ENCODE data around the gene GDF10.

GDF10 gene

GRCh38 chr10:47317251-47317650 is 17.3 kb downstream of the GDF10 start:
- TF ChIP-seq, protein P1, sequence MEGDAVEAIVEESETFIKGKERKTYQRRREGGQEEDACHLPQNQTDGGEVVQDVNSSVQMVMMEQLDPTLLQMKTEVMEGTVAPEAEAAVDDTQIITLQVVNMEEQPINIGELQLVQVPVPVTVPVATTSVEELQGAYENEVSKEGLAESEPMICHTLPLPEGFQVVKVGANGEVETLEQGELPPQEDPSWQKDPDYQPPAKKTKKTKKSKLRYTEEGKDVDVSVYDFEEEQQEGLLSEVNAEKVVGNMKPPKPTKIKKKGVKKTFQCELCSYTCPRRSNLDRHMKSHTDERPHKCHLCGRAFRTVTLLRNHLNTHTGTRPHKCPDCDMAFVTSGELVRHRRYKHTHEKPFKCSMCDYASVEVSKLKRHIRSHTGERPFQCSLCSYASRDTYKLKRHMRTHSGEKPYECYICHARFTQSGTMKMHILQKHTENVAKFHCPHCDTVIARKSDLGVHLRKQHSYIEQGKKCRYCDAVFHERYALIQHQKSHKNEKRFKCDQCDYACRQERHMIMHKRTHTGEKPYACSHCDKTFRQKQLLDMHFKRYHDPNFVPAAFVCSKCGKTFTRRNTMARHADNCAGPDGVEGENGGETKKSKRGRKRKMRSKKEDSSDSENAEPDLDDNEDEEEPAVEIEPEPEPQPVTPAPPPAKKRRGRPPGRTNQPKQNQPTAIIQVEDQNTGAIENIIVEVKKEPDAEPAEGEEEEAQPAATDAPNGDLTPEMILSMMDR (conservative IDR thresholded peaks at IDR 0.05) = no peak
- no peak overlapping the region for H3K27ac ChIP-seq

DNA sequence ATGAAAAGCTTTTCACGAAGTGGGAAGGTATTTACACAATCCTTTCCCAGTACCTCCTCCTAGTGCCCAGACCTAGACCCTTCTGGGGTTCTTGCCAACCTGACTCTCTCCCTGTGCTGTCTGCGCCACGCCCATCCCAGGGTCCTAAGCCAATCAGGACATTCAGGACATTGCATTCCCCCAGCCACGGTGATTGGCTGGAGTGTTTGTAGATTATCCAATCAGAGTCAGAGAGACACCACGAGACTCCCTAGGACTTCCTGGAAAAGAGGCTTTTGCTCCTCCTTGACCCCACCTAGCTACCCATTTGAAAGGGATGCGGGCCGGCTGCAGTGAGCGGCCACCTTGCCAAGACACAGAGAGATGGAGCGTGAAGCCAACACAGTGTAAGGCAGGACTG is 18.7 kb downstream of the GDF10 start:
- TF ChIP-seq, protein P1 (conservative IDR thresholded peaks at IDR 0.05) = no peak
- no peak overlapping the region for H3K27ac ChIP-seq

DNA sequence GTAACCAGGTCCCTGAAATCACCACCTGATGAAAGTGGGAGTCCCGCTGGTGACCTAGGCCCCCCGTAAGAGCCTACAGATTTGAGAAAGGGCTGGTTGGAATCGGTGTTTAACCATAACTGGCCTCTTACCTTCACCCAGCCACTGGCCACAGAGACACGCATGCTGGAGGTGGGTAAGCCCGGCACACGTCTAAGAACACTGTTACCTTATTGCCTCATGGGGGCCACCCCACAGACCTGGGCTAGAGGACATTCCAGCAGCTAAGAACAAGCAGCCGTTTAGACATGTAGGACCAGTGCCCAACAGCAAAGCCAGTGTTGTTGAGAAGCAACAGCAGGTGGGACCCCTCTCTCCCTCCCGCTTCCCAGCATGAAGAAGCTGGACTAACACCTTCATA is 19.8 kb downstream of the GDF10 start:
- H3K27ac ChIP-seq = no peak overlapping the region
- TF ChIP-seq, protein P1 (conservative IDR thresholded peaks at IDR 0.05) = no peak

DNA sequence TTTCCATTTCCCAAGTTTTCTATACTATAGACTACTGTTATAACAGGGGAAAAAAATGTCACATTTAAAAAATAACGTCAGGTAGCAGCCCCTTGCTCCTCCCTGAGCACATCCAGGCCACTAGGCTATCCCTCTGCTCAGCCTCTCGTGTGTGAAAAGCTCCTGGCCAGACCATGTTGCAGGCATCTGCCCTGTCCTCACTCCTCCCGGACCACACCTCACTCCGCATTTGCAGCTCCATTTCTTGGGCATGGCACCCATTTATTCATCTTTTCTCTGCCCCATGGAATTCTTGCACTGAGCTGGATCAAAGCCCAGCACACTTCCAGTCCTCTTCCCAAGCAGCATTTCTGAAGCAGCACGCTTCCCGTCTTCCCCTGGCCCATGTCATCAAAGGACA is 20.8 kb downstream of the GDF10 start:
- TF ChIP-seq, protein P1 (conservative IDR thresholded peaks at IDR 0.05) = no peak
- no peak overlapping the region for H3K27ac ChIP-seq

- TF ChIP-seq, protein P1 (conservative IDR thresholded peaks at IDR 0.05) = no peak
- no peak overlapping the region for H3K27ac ChIP-seq
Measured at GRCh38 chr10:47321521-47322195, 21.7 kb downstream of the GDF10 start.

- H3K27ac ChIP-seq = no peak within 1 kb of the TSS
- TF ChIP-seq, protein P1 (conservative IDR thresholded peaks at IDR 0.05) = no peak
Measured at GRCh38 chr10:47322300-47323061, 22.5 kb downstream of the GDF10 start, which contains the start of gene GDF2. Gene GDF2, plus strand, starts transcription at chr10:47322454. Its CDS starts 215 bp downstream, at chr10:47322669.

DNA sequence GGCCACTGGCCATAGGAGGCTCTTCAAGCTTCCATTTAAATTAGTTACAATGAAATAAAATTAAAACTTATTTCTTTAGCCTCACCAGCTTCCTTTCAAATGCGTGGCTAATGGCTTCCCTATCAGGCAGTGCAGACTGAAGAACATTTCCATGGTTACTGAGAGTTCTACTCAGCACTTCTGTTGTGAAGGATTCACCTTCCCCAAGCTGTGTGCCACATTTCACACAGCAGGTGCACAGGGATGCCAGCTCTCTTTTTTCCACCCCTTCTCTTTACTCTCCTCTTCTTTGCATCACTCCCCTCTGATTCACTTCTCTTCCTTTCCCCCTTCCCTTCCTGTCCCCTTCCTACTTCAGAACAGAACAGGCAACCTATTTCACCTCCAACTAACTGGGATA is 23.1 kb downstream of the GDF10 start:
- TF ChIP-seq, protein P1 (conservative IDR thresholded peaks at IDR 0.05) = no peak
- H3K27ac ChIP-seq = no peak overlapping the region

Data from VCaP (cell line).